GM18511 (cell line): ENCODE data around the gene PTAR1.

Experiments used
- ATAC-seq: cut with Tn5 transposase; IDR thresholded peaks from one replicate; pipeline ENCODE4 v1.9.1; 2021; ENCODE audit warnings: mild to moderate bottlenecking, moderate library complexity; ENCODE audit not compliant: unreplicated experiment

The PTAR1 gene

DNA sequence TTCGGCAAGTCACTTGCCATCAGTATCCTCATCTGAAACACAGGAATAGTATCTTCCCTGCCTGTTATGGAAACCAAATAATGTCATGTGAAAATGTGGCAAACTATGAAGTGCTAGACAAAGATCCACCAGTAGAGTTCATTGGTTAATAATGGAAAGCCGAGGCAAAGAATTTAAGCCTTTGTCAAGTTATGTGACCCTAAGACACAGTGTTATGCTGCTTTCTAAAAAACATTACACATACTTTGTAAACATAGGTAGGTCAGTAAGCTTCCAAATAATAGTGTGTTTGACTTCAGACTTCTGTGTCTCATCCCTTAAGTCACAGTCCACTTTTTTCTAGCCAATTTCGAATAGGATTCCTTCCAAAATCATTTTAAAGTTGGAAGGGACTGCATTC is 6.0 kb downstream of the PTAR1 start:
- no peak for ATAC-seq

DNA sequence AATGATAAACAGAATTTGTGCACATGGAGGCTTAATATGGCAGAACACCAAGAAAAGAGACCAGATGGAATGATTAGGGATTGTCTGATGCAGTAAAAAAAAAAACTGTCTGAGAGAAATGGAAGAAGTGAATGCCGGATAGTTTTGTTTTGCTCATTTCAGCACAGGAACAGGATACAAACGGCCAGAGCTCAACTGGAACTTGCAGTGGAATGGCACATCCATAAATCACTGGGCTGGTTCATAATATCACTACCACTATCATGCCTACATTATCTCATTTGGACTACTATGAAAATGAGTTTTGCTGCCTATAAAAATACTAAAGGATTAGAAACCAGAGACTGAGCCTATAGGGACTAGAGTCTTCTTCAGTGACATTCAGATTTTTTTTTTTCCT is 9.7 kb downstream of the PTAR1 start:
- ATAC-seq, result no peak

DNA sequence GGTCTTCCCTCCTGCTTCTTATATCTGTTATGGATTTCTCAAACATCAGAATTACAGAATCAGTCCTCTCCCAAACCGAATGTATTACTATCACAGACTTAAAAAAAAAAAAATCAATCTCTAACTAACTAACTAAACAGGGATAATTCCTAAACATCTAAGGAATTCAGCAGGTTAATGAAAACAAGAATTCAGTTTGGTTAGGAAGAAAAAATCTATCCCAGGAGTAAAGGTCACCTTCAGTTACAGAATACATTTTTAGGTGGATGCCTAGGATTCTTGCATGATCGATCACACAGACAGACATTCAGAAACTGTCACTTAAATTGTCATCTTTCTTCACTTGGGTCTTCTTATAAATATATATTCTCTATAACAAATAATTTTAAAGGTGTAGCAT is 11.5 kb downstream of the PTAR1 start:
- ATAC-seq, result no peak

DNA sequence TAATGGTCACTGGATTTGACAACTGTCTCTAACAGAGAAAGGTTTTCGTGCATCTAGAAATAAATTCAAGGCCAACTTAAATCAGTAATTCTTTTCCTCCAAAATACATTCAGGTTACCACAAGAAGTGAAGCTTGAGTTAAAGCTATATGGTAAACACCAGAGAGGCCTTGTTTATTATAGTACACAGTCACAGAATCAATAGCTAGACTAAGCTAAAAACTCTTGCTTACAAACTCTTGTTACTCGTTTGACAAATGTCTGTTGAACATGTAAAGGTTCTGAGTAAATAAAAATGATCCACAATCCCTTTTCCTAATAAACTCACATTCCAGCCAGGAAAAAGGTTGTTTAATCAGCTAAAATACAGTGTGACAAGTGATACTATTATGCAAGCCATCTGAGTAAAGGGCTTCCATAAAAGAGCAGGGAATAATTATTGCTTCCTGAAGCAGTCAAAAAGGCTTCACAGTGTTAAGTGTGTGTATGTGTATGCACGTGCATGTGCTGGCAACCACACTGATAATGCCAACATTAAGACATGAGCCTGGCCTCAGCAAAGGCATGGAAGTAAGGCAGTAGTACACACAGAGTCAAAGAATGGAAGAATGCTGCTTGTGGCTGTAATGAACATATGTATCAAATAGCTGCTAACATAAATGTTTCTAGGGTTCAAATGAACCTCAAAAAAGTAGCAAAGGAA is 12.8 kb downstream of the PTAR1 start:
- ATAC-seq, result no peak

DNA sequence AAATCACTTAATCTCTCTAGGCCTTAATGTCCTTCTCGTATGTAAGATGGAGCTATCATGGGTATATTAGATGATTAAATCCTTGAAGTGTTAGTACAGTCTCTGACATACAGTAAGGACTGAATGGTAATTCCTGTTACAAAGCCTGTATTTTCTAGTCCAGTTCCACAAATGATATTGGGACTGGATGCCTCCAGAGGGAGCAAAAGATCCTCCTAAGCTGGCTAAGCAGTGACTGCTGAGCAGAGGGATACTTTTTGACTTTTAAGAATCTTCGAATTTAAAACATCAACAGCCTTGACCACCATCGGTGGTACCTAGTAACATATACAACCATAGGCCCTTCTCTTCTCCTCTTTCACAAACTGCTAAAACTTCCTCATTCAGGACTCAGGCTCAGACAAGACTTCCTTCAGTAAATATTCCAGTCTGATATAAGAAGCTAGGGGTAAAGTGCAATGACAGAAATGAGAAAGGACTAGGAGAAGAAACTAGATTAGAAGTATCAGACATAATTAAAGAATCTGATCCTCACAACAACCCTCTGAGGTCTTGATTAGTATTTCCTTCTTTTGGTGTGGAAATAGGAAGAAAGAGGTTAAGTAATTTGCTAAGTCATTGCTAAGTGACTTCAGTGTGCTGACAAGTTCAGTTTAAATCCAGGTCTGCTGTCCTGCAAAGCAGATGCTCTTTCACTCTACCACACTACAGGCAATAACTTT is 13.9 kb downstream of the PTAR1 start:
- ATAC-seq, result no peak

DNA sequence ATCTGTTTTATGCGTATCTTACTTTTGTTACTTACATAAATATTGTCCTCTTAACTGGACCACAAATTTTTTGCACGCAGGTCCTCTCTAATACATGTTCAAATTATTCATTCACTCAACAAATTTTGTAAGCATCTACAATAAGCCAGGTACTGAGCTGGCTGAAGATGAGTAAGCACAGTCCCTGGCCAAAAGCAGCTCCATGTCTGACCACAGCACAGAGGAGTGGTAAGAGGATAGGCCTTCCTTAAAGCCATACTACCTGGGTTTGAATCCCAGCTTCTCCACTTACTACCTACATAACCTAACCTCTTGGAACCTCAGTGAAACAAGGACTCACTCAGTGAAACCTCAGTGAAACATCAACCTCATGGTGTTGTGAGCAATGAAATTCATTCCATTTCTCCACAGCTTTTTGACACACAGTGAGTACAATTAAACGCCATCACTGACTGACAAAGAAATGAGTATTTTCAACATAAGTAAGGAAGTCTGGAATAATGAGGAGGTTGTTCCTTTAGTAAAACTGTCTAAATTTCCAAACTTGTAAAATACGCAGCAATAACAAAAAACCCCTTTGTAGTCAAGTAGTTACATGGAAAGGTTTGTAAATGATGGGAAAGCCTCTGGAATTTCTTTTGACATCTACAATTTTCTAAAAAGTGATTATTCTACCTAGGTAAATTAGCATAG is 15.0 kb downstream of the PTAR1 start:
- no peak for ATAC-seq

DNA sequence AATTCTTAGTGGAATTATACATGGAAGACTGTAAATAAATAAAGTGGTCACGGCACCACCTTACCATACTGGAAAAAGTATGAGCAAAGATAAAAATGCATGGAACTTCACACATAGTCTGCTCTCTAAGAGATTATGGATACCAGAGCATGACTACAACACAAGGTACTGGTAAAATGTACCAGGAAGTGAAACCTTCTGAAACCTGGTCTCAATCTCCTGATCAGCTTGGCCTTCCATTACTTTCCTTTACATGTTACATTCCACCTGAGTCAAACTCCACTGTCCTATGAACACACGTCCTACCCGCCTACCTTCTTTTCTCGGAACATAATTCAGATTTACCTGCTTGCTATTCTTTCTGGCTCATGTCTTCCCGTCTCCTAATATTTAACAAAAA is 15.9 kb downstream of the PTAR1 start:
- ATAC-seq, result no peak

DNA sequence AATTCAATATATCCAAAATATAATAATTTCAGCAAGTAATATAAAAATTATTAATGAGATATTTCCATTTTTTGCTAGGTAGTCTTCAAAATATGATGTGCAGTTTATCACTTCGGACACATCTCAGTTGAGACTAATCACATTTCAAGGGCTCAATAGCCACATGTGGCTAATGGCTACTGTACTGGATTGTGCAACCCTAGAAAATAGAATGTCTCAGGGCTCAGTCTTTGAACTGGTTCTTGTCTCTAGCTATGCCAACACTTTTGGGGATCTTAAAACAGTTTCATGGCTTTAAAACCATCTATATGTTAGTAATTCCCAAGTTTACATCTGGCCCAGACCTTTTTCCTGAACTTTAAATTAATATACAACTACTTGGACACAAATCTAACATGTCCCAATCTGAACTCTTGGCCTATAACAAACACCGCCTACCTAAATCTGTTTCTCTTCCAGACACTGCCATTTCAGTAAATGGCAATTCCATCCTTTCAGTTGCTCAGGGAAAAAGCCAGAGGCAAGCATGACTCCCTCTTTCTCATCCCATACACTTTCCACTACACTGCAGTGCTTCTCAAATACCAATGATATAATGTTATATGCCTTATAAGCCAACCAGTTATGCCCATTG is 18.8 kb downstream of the PTAR1 start:
- no peak for ATAC-seq

DNA sequence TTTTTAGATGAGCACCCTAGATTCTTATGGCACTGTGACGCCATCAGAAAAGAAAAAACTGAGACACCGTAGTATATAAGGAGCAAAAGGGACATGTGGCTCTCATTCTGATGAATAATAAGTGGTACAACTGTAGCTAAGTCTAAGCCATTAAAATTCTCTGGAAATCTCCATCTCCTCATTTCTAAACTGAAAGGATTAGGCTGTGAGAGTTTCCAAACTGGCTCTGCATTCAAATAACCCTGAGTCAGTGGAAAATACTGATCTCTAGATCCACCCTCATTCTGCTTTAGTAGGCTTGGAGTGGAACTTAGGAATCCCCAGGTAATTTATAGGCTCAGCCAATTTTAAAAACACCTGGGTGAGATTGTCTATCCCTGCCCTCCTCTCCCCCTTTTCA is 28.5 kb downstream of the PTAR1 start:
- no peak for ATAC-seq

DNA sequence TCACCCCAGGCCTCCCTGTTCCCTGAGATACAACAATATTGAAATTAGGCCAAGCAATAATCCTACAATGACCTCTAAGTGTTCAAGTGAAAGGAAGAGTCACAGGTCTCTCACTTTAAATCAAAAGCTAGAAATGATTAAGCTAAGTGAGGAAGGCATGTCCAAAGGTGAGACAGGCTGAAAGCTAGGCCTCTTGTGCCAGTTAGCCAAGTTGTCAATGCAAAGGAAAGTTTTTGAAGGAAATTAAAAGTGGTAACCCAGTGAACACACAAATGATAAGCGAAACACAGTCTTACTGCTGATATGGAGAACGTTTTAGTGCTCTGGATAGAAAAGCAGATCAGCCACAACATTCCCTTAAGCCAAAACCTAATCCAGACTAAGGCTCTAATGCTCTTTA is 39.8 kb downstream of the PTAR1 start:
- ATAC-seq, result no peak

DNA sequence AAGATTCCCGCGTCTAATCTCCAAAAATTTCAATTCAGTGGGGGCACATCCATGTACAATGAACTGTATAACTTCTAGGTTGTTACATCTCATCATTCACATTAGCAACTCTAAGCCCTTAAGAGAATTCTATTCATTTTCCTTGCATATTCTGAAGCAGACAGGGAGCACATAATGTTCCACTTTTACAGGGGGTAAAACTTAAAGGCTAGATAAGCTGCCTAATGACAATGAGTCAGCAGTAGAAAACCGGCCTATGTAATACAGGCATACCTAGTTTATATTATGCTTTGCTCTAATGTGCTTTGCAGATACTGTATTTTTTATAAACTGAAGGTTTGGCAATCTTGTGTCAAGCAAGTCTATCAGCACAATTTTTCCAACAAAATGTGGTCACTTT is 40.4 kb downstream of the PTAR1 start:
- no peak for ATAC-seq

DNA sequence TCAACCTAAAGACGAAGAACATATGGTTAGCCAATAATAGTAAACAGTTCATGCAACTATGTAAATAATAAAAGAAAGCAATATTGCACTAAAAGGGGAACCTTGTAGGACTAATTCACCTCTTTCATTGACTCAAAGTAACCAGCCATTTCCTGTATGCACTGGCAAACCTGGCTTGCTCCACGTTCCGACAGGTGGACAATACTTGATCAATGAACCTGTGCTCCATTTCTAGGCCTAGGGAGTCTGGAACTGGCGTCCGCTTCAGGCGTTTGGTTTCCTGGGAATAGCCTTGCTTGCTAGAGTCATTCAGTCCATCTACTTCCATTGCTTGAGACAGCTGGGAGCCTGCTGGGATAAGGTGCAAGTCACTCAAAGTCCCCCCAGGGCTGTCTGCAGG is 41.6 kb downstream of the PTAR1 start:
- no peak for ATAC-seq

DNA sequence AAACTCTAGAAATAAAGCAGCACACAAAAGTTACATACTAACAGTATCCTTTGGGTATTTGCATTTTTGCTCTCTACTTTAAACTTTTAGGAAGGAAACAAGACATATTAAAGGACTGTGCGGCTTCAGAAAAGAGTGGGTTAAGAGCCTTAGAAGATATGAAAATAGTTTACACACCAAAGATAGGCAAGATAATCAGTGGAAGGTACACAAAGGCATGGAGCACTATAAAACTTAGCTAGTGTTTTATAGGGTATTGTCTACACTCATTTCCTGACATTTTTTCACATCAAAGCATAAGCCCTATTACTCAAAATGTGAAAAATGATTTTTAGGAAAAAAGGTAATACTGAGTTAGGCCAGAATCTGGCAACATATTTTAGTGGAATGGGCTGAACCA is 44.0 kb downstream of the PTAR1 start:
- no peak for ATAC-seq

DNA sequence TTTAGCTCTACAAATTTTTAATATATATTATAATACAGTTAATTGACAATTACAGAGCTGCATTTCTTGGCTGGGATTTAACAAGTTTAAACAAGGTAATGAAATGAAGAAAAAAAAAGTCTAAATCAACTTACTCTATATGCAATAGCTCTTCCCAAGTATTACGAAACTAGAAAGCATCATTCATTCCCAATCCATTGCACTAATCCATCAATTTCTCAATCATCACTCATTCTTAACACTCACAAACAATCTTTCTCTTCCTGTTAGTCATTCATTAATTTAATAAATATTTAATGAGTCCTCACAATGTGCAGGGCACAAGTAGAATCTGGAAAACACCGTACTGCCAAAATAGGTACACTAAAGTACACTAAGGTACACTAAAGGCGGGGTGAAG is 44.7 kb downstream of the PTAR1 start:
- ATAC-seq, result no peak

DNA sequence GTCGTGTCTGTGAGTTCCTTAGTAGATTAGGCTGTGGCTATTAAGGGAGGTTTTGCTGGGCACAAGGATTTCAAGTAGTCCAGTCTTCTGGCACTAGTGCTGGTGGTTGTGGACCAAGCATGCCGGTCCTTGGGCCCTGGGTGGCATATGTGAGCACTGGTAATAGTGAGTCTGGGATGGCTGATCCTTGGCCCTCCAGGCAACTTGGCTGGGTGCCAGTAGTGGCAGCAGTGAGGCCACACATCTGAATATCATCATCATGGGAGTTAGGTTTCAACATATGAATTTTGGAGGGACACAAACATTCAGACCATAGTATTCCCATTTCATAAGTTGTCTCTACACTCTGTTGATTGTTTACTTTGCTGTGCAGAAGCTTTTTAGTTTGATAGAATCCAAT is 62.3 kb downstream of the PTAR1 start:
- no peak for ATAC-seq

DNA sequence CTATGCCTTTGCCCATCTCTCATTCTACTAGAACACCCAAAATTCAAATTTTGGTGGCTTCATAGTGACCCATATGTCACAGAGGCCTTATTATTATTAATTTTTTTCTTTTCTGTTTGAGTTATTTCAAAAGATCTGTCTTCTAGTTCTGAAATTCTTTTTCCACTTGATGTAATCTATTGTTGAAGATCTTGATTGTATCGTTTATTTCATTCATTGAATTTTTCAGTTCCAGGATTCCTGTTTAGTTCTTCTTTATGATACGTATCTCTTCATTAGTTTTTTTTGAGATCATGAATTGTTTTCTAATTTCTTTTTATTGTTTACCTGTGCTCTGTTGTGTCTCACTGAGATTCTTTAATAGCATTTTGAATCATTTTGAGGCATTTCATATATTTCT is 63.0 kb downstream of the PTAR1 start:
- ATAC-seq, result no peak

DNA sequence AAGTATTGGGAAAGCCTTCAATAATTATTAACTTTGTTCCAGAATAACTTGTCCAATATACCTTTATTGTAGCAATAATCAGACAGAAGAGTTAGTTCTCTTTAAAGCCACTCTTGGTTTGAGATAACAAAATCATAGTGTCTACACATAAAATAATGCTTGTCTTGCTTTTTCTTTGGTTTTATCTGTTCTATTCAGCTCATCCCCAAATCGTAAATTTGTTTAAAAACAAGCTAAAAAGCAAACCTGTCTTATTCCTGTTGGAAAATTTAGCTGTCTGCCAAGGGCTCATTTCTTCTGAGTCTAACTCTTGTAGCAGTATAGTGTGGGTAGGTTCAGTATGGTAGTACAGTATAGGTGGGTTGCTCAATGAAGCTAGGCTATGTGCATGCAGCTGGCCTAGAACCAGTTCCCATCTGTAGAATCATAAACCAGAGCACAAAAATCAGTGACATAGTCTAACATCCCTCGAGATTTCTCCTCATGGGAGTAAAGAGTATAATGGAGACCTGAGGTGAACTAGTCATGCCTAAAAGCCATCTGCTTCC is 69.7 kb downstream of the PTAR1 start:
- ATAC-seq, result no peak

DNA sequence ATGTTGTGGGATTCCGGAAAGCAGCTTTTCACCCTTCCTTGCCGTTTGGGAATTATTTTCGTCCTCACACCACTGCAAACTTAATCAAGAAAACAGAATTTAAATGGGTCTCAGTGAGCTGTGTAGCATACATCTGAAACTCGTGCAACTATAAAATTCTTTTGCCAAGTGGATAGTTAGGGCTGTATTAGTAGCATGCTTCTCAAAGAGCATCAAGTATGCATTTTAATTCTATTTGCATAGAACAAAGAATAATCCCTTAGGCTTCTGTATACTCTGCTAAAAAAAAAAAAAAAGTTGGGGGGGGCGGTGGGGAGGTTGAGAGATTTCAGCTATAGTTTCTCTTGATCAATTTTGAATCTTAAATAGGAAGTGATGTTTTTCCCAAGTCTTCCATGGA is 75.9 kb downstream of the PTAR1 start:
- ATAC-seq, result no peak

DNA sequence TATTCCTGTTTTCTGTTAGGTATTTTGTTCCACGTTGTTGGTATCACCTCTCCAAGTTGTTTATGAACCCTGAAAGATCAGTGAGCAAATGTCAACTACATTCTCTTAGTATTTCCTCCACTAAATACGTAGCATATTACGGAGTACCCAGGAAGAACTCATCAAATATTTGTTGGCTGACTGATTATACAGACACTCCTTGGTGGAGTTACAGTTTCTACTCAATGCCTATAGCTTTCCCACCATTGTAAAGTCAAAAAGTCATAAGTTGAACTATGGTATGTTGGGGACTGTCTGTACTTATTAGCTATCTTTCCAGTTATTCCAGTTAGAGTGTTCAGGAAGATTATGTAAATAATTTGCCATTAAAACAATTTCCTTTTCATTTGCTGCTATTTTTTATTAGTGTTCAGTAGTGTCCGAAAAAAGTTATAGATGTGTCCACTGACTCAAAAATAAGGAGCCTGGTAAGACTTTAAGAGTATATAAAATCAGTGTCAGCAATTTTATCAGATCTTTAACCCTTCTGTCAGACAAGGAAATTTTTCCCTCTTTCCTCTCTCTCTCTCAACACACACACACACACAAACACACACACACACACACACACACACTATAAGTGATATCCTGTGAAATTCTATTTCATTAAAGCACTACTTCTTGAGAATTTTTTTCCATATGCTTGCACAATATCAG is 80.8 kb downstream of the PTAR1 start:
- ATAC-seq, result no peak

DNA sequence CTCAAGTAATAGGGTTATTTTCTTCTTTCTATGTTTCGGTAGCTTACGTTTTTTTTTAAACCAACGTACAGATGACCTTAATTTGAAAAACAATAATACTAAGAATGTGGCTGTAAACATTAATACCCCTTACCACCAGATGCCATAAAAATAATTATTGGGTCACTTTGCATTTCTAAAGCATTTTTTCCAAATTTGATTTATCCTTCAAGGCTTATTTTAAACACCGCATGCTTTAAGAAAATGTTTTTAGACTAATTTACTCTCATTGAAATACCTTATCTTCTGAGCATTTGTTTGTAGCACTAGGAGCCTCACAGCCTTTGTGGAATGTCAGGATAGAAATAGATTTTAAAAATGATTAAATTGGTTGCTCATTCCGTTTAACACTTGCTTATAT is 81.9 kb downstream of the PTAR1 start:
- ATAC-seq, result no peak

DNA sequence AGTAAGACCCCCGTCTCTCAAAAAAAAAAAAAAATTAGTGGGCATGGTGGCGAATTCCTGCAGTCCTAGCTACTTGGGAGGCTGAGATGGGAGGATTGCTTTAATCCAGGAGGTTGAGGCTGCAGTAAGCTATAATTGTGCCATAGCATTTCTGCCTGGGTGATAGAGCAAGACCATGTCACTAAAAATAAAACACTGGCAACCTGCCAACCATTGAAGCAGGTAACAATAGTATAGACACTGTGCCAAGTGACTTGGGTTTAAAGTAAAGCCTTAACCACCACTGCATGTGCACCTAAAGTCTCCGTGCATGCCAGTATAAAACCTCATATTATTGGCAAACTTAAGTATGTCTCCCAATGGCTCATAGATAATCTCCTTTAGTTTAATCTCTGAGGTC is 84.2 kb downstream of the PTAR1 start:
- ATAC-seq, result no peak
